GM19397 (cell line): ENCODE results near the gene ELMO1.
"Not testable (repeated sequence)": the region's sequence is repeated elsewhere in the genome, so short reads cannot be mapped to it uniquely, and the experiment has no call there.

Experiments
- ATAC-seq: cut with Tn5 transposase; IDR thresholded peaks from one replicate; pipeline ENCODE4 v1.9.1; 2021; ENCODE audit warnings: mild to moderate bottlenecking, moderate library complexity; ENCODE audit not compliant: unreplicated experiment

The ELMO1 gene

GRCh38 chr7:37149773-37150124, 298.9 kb downstream of the ELMO1 start:
- no peak for ATAC-seq

- no peak for ATAC-seq
Measured at GRCh38 chr7:37149051-37149772, 299.5 kb downstream of the ELMO1 start.

- no peak for ATAC-seq
Measured at GRCh38 chr7:37145682-37146081, 303.0 kb downstream of the ELMO1 start.

GRCh38 chr7:37144423-37144822, 304.2 kb downstream of the ELMO1 start:
- ATAC-seq: no peak

- no peak for ATAC-seq
Measured at GRCh38 chr7:37142958-37143357, 305.7 kb downstream of the ELMO1 start.

GRCh38 chr7:37141742-37142141, 306.9 kb downstream of the ELMO1 start:
- no peak for ATAC-seq

GRCh38 chr7:37133902-37134301, 314.8 kb downstream of the ELMO1 start:
- ATAC-seq: not testable (repeated sequence)

- ATAC-seq: no peak
Measured at GRCh38 chr7:37131855-37132254, 316.8 kb downstream of the ELMO1 start.

GRCh38 chr7:37129035-37129425, 319.6 kb downstream of the ELMO1 start:
- no peak for ATAC-seq

- ATAC-seq: no peak
Measured at GRCh38 chr7:37128327-37129034, 320.2 kb downstream of the ELMO1 start.

- ATAC-seq: no peak
Measured at GRCh38 chr7:37119296-37119860, 329.3 kb downstream of the ELMO1 start.

- no peak for ATAC-seq
Measured at GRCh38 chr7:37118004-37118403, 330.7 kb downstream of the ELMO1 start.

- ATAC-seq: no peak
Measured at GRCh38 chr7:37117292-37117691, 331.4 kb downstream of the ELMO1 start.

GRCh38 chr7:37116093-37116701, 332.5 kb downstream of the ELMO1 start:
- ATAC-seq: no peak

- no peak for ATAC-seq
Measured at GRCh38 chr7:37113661-37114355, 334.9 kb downstream of the ELMO1 start.

- no peak for ATAC-seq
Measured at GRCh38 chr7:37112876-37113275, 335.8 kb downstream of the ELMO1 start.

- no peak for ATAC-seq
Measured at GRCh38 chr7:37112218-37112617, 336.4 kb downstream of the ELMO1 start.

GRCh38 chr7:37111459-37111858, 337.2 kb downstream of the ELMO1 start:
- no peak for ATAC-seq

- no peak for ATAC-seq
Measured at GRCh38 chr7:37110660-37111424, 337.8 kb downstream of the ELMO1 start.

- ATAC-seq: no peak
Measured at GRCh38 chr7:37109843-37110242, 338.8 kb downstream of the ELMO1 start.
